Fibroblast of mammary gland (primary cell): ENCODE results near the gene BAZ1A.

Experiments
- DNase-seq: peaks from one replicate; pipeline ENCODE4 v3.0.0-alpha.2; 2010; ENCODE audit warnings: low read depth
- H3K4me3 ChIP-seq: 2 replicates; pipeline ENCODE4 v1.5.1; 2011; ENCODE audit warnings: low read depth, mild to moderate bottlenecking, low read length, moderate library complexity; ENCODE audit not compliant: control insufficient read depth
- TF ChIP-seq, protein P1 (sequence below): conservative IDR thresholded peaks from 2 replicates; pipeline ENCODE4 v1.5.1; 2011; ENCODE audit warnings: low read depth, low read length, inconsistent platforms; ENCODE audit not compliant: control insufficient read depth, insufficient read depth

The BAZ1A gene

DNA sequence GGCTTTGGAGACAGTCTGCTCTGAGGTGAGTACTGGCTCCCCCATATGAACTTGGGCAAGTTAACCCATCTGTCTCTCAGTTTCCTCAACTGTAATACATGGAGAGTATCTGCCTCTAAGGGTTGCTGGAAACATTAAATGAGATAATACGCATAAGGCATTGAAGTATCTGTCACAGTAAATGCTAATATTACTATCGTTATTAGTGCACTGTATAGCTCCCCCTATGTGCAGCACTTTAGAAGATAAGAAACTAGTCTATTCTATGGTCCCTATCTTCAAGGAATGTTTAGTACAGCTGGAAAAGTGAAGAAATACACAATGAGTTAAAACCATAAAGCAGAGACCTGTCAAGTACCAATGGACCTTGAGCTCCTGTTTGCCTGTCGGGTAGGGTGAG is 109.1 kb downstream of the BAZ1A start:
- no peak for DNase-seq
- H3K4me3 ChIP-seq = no peak overlapping the region
- TF ChIP-seq, protein P1, sequence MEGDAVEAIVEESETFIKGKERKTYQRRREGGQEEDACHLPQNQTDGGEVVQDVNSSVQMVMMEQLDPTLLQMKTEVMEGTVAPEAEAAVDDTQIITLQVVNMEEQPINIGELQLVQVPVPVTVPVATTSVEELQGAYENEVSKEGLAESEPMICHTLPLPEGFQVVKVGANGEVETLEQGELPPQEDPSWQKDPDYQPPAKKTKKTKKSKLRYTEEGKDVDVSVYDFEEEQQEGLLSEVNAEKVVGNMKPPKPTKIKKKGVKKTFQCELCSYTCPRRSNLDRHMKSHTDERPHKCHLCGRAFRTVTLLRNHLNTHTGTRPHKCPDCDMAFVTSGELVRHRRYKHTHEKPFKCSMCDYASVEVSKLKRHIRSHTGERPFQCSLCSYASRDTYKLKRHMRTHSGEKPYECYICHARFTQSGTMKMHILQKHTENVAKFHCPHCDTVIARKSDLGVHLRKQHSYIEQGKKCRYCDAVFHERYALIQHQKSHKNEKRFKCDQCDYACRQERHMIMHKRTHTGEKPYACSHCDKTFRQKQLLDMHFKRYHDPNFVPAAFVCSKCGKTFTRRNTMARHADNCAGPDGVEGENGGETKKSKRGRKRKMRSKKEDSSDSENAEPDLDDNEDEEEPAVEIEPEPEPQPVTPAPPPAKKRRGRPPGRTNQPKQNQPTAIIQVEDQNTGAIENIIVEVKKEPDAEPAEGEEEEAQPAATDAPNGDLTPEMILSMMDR = peak; percentile 32

DNA sequence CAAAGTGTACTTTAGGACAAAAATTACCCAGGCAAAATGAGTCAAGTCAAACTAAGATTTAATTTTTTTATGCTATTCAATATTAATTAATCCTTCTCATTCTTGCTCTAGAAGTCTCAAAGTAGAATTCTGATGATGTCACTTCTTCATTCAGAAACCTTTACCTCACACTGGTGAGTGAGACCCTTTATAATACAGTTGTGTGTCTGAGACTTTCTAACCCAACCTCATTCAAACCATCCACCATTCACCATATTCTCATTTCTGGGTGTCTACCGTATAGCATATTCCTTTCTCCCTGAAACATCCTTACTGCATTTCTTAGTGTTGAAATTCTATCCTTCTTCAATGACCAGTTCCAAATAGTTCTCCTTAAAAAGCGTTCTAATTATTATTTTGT is 119.9 kb downstream of the BAZ1A start:
- TF ChIP-seq, protein P1 = no peak
- no peak overlapping the region for H3K4me3 ChIP-seq

DNA sequence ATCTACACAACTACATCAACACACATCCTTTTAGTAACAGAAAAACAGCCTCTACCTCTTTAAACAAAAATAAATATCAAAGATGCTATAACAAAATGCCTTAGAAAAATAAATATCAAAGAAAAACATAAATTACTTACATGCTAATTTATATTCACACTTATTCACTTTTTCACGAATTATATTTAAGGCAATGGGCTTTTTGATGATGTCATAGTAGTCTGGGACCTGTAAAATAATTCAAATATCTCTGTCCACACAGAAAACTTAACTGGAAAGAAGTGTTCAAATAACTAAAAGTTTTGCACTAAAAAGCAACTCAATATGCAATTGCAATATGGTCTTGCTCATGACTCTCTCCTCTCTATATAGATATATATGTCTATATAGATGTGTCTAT is 120.5 kb downstream of the BAZ1A start:
- H3K4me3 ChIP-seq = no peak overlapping the region
- DNase-seq = no peak
- TF ChIP-seq, protein P1 = no peak

More for the DNA sequence above, 119.9 kb downstream of the BAZ1A start:
- no peak for DNase-seq

DNA sequence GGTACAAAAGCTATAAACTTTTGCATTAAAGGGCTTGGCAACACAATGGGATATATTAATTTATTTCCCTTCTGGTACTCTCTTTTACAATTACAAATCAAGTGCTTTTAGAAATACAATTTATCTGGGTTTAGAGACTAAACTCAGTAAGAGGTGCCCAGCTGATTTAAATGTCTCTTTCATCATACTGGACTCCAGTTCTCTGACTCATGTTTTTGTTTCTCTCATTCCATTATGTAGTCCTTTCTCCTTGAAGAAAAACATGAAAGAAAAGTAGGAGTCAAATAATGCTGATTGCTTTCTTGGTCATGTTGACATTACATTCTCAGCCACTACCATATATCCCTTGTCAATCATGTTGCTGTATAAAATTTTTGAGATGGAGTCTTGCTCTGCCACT is 124.5 kb downstream of the BAZ1A start:
- DNase-seq = peak; percentile 70
- no peak overlapping the region for H3K4me3 ChIP-seq
- TF ChIP-seq, protein P1 = no peak

DNA sequence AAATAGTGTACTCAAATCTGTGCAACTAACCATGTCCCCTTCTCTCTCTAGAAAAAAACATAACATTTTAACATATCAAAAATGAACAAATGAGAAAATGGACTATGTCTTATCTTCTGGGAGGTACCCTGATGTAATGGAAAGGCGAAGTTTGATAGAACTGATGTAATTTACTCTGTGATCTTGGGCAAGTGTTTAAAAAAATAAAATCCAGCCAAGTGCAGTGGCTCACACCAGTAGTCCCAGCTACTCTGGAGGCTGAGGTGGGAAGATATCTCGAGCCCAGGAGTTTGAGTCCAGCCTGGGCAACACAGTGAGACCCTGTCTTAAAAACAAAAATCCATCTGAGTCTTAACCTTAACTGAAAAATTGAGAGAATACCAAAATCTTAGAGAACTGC is 124.9 kb downstream of the BAZ1A start:
- TF ChIP-seq, protein P1 = no peak
- DNase-seq = no peak
- H3K4me3 ChIP-seq = no peak overlapping the region

DNA sequence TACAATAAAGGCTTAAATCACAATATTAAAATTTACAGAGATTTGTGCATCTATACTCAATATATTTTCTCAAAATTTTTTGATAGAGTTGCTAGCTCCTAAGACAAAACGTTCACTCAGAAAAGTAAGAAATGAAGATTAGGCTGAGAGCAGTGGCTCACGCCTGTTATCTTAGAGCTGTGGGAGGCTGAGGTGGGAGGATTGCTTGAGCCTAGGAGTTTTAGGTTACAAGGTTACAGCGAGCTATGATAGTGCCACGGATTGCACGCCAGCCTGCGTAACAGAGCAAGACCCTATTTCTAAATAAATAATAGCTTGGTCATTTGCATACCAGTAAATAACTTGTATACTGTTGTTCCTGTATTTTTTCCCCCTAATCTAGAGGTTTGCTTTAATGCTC is 125.8 kb downstream of the BAZ1A start:
- DNase-seq = no peak
- H3K4me3 ChIP-seq = no peak overlapping the region
- TF ChIP-seq, protein P1 = no peak

DNA sequence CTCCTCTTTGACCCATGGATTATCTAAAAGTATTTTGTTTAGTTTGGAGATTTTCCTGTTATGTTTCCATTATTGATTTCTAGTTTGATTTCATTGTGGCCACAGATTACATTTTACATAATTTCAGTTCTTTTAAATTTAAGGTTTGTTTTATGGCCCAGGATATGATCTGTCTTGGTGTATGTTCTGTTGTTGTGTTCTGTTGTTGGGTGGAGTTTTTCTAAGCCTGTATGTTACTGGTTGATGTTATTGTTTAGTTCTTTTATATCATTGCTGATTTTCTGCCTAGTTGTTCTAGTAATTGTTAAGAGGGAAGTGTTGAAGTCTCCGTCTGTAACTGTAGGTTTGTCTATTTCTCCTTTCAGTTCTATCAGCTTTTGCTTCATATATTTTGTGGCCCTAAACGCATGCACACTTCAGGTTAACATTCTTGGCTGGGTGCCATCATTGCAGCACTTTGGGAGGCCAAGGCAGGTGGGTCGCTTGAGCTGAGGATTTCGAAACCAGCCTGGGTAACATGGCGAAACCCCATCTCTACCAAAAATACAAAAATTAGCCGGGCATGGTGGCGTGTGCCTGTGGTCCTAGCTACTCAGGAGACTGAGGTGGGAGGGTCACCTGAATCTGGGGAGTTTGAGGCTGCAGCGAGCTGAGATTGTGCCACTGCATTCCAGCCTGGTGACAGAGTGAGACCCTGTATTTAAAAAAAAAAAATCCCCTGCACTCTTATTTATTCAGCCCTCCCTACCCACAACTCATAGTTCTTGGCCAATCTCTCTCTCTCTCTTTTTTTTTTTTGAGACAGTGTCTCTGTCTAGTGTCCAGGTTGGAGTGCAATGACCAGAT is 132.7 kb downstream of the BAZ1A start:
- no peak for DNase-seq
- TF ChIP-seq, protein P1 = no peak

More for the DNA sequence above, 132.7 kb downstream of the BAZ1A start:
- H3K4me3 ChIP-seq = no peak overlapping the region
